ENCODE measurements around the gene USF1.

DNA sequence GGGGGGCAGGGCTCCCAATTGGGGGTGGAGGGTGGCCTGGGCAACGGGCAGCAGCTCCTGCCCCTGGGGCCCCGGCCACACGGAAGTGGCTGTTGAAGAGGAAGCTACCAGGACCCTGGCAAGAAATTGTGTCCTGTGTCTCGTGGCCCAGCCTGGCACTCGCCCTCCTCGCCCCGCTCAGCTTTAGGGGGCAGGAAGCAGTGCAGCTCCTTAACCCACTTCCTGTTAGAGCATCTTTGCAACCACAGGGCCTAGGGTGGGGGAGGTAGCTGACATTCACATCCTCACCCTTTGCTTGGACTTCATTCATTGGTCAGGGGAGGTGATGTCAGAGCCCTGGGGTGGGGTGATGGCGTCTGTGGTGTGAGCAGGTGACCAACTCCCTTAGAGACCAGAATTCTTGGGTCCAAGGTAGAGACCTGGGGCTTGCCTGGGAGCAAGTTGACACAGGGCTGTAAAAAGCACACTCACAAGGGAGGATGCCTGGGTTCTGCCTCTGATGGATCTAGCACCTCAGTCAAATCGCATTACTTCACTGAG is 24.0 kb upstream of the USF1 start, which contains the start of gene ARHGAP30:
- no peak for TF ChIP-seq POLR2A (IDR thresholded peaks at IDR 0.05)
- TF ChIP-seq, protein P1, sequence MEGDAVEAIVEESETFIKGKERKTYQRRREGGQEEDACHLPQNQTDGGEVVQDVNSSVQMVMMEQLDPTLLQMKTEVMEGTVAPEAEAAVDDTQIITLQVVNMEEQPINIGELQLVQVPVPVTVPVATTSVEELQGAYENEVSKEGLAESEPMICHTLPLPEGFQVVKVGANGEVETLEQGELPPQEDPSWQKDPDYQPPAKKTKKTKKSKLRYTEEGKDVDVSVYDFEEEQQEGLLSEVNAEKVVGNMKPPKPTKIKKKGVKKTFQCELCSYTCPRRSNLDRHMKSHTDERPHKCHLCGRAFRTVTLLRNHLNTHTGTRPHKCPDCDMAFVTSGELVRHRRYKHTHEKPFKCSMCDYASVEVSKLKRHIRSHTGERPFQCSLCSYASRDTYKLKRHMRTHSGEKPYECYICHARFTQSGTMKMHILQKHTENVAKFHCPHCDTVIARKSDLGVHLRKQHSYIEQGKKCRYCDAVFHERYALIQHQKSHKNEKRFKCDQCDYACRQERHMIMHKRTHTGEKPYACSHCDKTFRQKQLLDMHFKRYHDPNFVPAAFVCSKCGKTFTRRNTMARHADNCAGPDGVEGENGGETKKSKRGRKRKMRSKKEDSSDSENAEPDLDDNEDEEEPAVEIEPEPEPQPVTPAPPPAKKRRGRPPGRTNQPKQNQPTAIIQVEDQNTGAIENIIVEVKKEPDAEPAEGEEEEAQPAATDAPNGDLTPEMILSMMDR (IDR thresholded peaks at IDR 0.05), result no peak
